K562 (cell line): Measurements from ENCODE around the gene ASCC1. TPM values are rescaled to one million over a fixed set of nuclear protein-coding genes. Genes with fewer than 3 reads are reported as not detected.

Experiments used
- CBX8 ChIP-seq: fragments of 200-600 bp; sonication (generic); IDR thresholded peaks from 2 replicates; pipeline ENCODE4 v1.6.1; 2012; ENCODE audit warnings: borderline replicate concordance, mixed run types, low read depth, mild to moderate bottlenecking, moderate library complexity, mixed read lengths, low read length, control low read depth, inconsistent platforms; ENCODE audit not compliant: poor library complexity, severe bottlenecking; ENCODE audit errors: extremely low read depth
- DACH1 ChIP-seq: fragments of 450-650 bp; IDR thresholded peaks from 2 replicates; pipeline ENCODE4 v1.6.1; 2018; ENCODE audit not compliant: partially characterized antibody
- ELF2 ChIP-seq: fragments of 250-450 bp; sonication (Bioruptor Pico); IDR thresholded peaks from 2 replicates; pipeline ENCODE4 v1.5.0; 2021; ENCODE audit warnings: mild to moderate bottlenecking
- EZH2 ChIP-seq: IDR thresholded peaks from 2 replicates; pipeline ENCODE4 v1.6.1; 2012; ENCODE audit warnings: low read depth, mild to moderate bottlenecking, inconsistent platforms, low read length, borderline replicate concordance
- GABPA ChIP-seq: fragments of 200-800 bp; sonication (Bioruptor generic); conservative IDR thresholded peaks from 2 replicates; pipeline ENCODE4 v1.6.1; 2016; ENCODE audit warnings: low read depth, missing genetic modification characterization, missing compliant biosample characterization
- GATA2 ChIP-seq: sonication (generic); formaldehyde crosslinking; IDR thresholded peaks from 2 replicates; pipeline ENCODE4 v1.4.0; 2020; ENCODE audit warnings: mild to moderate bottlenecking, missing genetic modification reagents
- GMEB1 ChIP-seq: fragments of 250-450 bp; sonication (Bioruptor Pico); IDR thresholded peaks from 2 replicates; pipeline ENCODE4 v1.4.0; 2020; ENCODE audit warnings: mild to moderate bottlenecking
- HES1 ChIP-seq: fragments of 450-650 bp; IDR thresholded peaks from 2 replicates; pipeline ENCODE4 v1.6.1; 2016; ENCODE audit warnings: low read depth, mild to moderate bottlenecking, moderate library complexity
- KDM1A ChIP-seq, 2 experiments: fragments of 450-650 bp; IDR thresholded peaks; 2 replicates each; pipeline ENCODE4 v1.6.1; 2016; ENCODE audit warnings: mild to moderate bottlenecking in 2 of 2
- L3MBTL2 ChIP-seq: fragments of 450-650 bp; IDR thresholded peaks from 2 replicates; pipeline ENCODE4 v1.6.1; 2016; ENCODE audit warnings: mild to moderate bottlenecking, moderate library complexity
- MBD2 ChIP-seq: sonication (generic); IDR thresholded peaks from 2 replicates; pipeline ENCODE4 v1.6.1; 2016; ENCODE audit warnings: low read depth, borderline replicate concordance
- NCOA4 ChIP-seq: fragments of 450-650 bp; IDR thresholded peaks from 2 replicates; pipeline ENCODE4 v1.6.1; 2018; ENCODE audit warnings: mild to moderate bottlenecking; ENCODE audit not compliant: partially characterized antibody
- NELFE ChIP-seq: IDR thresholded peaks from 2 replicates; pipeline ENCODE4 v1.6.1; 2011; ENCODE audit warnings: mild to moderate bottlenecking; ENCODE audit not compliant: insufficient read depth, insufficient read length
- NR1H2 ChIP-seq: sonication (generic); formaldehyde crosslinking; IDR thresholded peaks from 2 replicates; pipeline ENCODE4 v1.4.0; 2020; ENCODE audit warnings: mild to moderate bottlenecking, missing genetic modification reagents
- NR2C1 ChIP-seq, 2 experiments: fragments of 450-650 bp; IDR thresholded peaks; 2 replicates each; pipeline ENCODE4 v1.6.1; 2017; ENCODE audit warnings: mild to moderate bottlenecking in 2 of 2, antibody characterized with exemption in 1 of 2, inconsistent platforms in 1 of 2, missing compliant biosample characterization in 1 of 2, missing genetic modification characterization in 1 of 2
- PML ChIP-seq: IDR thresholded peaks from 2 replicates; pipeline ENCODE4 v1.6.1; 2012; ENCODE audit warnings: low read length, inconsistent platforms
- RAD51 ChIP-seq: fragments of 450-650 bp; IDR thresholded peaks from 2 replicates; pipeline ENCODE4 v1.7.1; 2016; ENCODE audit warnings: low read depth, mild to moderate bottlenecking, borderline replicate concordance
- RCOR1 ChIP-seq, 2 experiments: IDR thresholded peaks; 2 replicates each; pipeline ENCODE4 v1.6.1; 2012; ENCODE audit warnings: low read depth in 2 of 2, low read length in 2 of 2, borderline replicate concordance in 1 of 2, improper control_type of control experiment in 1 of 2
- ZNF3 ChIP-seq: fragments of 250-450 bp; sonication (Bioruptor Pico); IDR thresholded peaks from 2 replicates; pipeline ENCODE4 v1.5.0; 2021; ENCODE audit warnings: mild to moderate bottlenecking, moderate library complexity
- polyA plus RNA-seq, 8 experiments: library from polyadenylated mRNA; depleted of rRNA in 4 of 8; stranded (reverse) in 5 of 8; unstranded in 3 of 8; fragments of >200 nt; fragmentation: Nextera tagmentation in 2 of 8; fragmentation: Illumina TruSeq in 1 of 8; extraction: Ambion mirVana in 2 of 8; extraction: Trizol in 1 of 8; gene quantifications; 2 replicates each; pipeline versions ENCODE4 v1.2.1 to v1.2.3, GENCODE V29; 2011 to 2014; ENCODE audit warnings: inconsistent platforms in 1 of 8, missing spikeins in 1 of 8
- total RNA-seq, 7 experiments: library from RNA; depleted of rRNA in 6 of 7; stranded (reverse); fragments of >200 nt in 6 of 7; fragmentation: Illumina TruSeq in 2 of 7; extraction: Trizol in 2 of 7; gene quantifications; 2 replicates each; pipeline versions ENCODE4 v1.2.1 to v1.2.3, GENCODE V29; 2011 to 2021; ENCODE audit warnings: low replicate concordance in 1 of 7
- TF ChIP-seq, protein P1 (sequence below): sonication (generic); formaldehyde crosslinking; IDR thresholded peaks from 2 replicates; pipeline ENCODE4 v1.8.0; 2022; ENCODE audit warnings: mild to moderate bottlenecking, missing genetic modification reagents
- TF ChIP-seq, protein P2 (sequence below), 2 experiments: fragments of 450-650 bp; conservative IDR thresholded peaks; 2 replicates each; pipeline ENCODE4 v1.6.1; 2017; ENCODE audit warnings: mild to moderate bottlenecking in 2 of 2, moderate library complexity in 2 of 2
- TF ChIP-seq, protein P3 (sequence below): sonication (generic); formaldehyde crosslinking; IDR thresholded peaks from 2 replicates; pipeline ENCODE4 v1.9.0; 2022; ENCODE audit warnings: mild to moderate bottlenecking, missing genetic modification reagents

The ASCC1 gene
- total and polyA plus RNA-seq, 9 of the 15 experiments (the other 6 are each of a cell fraction or from before 2014, with no cell fraction given), result 31.7 to 73.3 (median 52.8) TPM

- TF ChIP-seq GABPA (tag) (no peak), CBX8 (no peak), NCOA4 (no peak), NELFE (no peak), GATA2 (CRISPR knock-in tag) (peak; percentile 79), NR2C1 (IDR thresholded peaks at IDR 0.05) (peak; percentile 45; the same call in 1 of the 2 replicates), NR2C1 (tag; IDR thresholded peaks at IDR 0.05) (peak; percentile 74), RCOR1 (IDR thresholded peaks at IDR 0.05; ENCODE audit: borderline replicate concordance in 1 of 2, low read depth in 2 of 2, low read length in 2 of 2) (peak in 1 of 2 experiments; percentile 95; a peak in 3 of 4 replicates), EZH2 (no peak), HES1 (0 out of 2 replicates have a peak, but pooled peaks have one; percentile 24), RAD51 (peak; percentile 31; the same call in 1 of the 2 replicates), ZNF3 (CRISPR knock-in tag) (peak; percentile 47; the same call in 1 of the 2 replicates), MBD2 (0 out of 2 replicates have a peak, but pooled peaks have one; percentile 34), L3MBTL2 (peak; percentile 47; the same call in 1 of the 2 replicates), PML (peak; percentile 82; the same call in 1 of the 2 replicates), ELF2 (CRISPR knock-in tag) (peak; percentile 64; the same call in 1 of the 2 replicates), NR1H2 (CRISPR knock-in tag) (no peak), DACH1 (no peak), GMEB1 (CRISPR knock-in tag) (0 out of 2 replicates have a peak, but pooled peaks have one; percentile 13), KDM1A (IDR thresholded peaks at IDR 0.05) (peak; percentile 61 to 69; a peak in 3 of 4 replicates)
- TF ChIP-seq, protein P1, sequence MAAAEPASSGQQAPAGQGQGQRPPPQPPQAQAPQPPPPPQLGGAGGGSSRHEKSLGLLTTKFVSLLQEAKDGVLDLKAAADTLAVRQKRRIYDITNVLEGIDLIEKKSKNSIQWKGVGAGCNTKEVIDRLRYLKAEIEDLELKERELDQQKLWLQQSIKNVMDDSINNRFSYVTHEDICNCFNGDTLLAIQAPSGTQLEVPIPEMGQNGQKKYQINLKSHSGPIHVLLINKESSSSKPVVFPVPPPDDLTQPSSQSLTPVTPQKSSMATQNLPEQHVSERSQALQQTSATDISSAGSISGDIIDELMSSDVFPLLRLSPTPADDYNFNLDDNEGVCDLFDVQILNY (CRISPR knock-in tag), result no peak
- TF ChIP-seq, protein P2, sequence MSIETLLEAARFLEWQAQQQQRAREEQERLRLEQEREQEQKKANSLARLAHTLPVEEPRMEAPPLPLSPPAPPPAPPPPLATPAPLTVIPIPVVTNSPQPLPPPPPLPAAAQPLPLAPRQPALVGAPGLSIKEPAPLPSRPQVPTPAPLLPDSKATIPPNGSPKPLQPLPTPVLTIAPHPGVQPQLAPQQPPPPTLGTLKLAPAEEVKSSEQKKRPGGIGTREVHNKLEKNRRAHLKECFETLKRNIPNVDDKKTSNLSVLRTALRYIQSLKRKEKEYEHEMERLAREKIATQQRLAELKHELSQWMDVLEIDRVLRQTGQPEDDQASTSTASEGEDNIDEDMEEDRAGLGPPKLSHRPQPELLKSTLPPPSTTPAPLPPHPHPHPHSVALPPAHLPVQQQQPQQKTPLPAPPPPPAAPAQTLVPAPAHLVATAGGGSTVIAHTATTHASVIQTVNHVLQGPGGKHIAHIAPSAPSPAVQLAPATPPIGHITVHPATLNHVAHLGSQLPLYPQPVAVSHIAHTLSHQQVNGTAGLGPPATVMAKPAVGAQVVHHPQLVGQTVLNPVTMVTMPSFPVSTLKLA (conservative IDR thresholded peaks at IDR 0.05), result peak in 1 of 2 experiments; percentile 52; a peak in 2 of 4 replicates
- TF ChIP-seq, protein P3, sequence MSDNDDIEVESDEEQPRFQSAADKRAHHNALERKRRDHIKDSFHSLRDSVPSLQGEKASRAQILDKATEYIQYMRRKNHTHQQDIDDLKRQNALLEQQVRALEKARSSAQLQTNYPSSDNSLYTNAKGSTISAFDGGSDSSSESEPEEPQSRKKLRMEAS, result no peak
Observed at GRCh38 chr10:72257051-72257892, 41.2 kb upstream of the ASCC1 start (continued).
